M059J (cell line): ENCODE data around the gene LIN7B. TPM values are rescaled to one million over a fixed set of nuclear protein-coding genes. Genes with fewer than 3 reads are reported as not detected.

Source experiments
- DNase-seq: peaks from one replicate; pipeline ENCODE4 v3.0.0-alpha.2; 2012; ENCODE audit warnings: low read depth
- total RNA-seq: library from RNA; depleted of rRNA; stranded (reverse); fragments of >200 nt; shearing (Covaris generic); gene quantifications from 2 replicates; pipeline ENCODE4 v1.2.3, GENCODE V29; 2014

LIN7B gene
- total RNA-seq, 1 experiment from 2014 or later = 9.7 TPM

GRCh38 chr19:49094505-49095482 is 19.4 kb upstream of the LIN7B start:
- no peak for DNase-seq

GRCh38 chr19:49097453-49098288 is 16.5 kb upstream of the LIN7B start:
- peak; percentile 75 for DNase-seq

GRCh38 chr19:49098795-49099194 is 15.4 kb upstream of the LIN7B start:
- DNase-seq = no peak

GRCh38 chr19:49101160-49101559 is 13.0 kb upstream of the LIN7B start:
- DNase-seq = no peak

GRCh38 chr19:49102303-49102702 is 11.9 kb upstream of the LIN7B start:
- DNase-seq = no peak

GRCh38 chr19:49103331-49104085 is 10.7 kb upstream of the LIN7B start:
- no peak for DNase-seq

GRCh38 chr19:49104229-49104864 is 9.8 kb upstream of the LIN7B start:
- DNase-seq = no peak

GRCh38 chr19:49106648-49107135 is 7.5 kb upstream of the LIN7B start:
- DNase-seq = peak; percentile 50

- DNase-seq = no peak
Measured at GRCh38 chr19:49107625-49108459, 6.3 kb upstream of the LIN7B start.

- DNase-seq = no peak
Measured at GRCh38 chr19:49109051-49109450, 5.1 kb upstream of the LIN7B start.

GRCh38 chr19:49109569-49110233 is 4.5 kb upstream of the LIN7B start:
- no peak for DNase-seq

- no peak for DNase-seq
Measured at GRCh38 chr19:49110567-49110966, 3.6 kb upstream of the LIN7B start.

GRCh38 chr19:49111218-49111998 is 2.8 kb upstream of the LIN7B start:
- DNase-seq = no peak

GRCh38 chr19:49114630-49115363 is 627 bp downstream of the LIN7B start:
- peak; percentile 63 for DNase-seq

GRCh38 chr19:49116544-49116943 is 2.4 kb downstream of the LIN7B start:
- no peak for DNase-seq

- no peak for DNase-seq
Measured at GRCh38 chr19:49117677-49118564, 3.8 kb downstream of the LIN7B start.
